ENCODE data around the gene EFHC1.

The EFHC1 gene

GRCh38 chr6:52507557-52508260 is 87.6 kb downstream of the EFHC1 start:
- H3K4me1 ChIP-seq (ENCODE audit: low read length) = 0 out of 2 replicates have a peak, but pooled peaks cover 6% of the 10 kb centered on the region
- no peak overlapping the region for H3K4me2 ChIP-seq (ENCODE audit: low read depth, low read length)
- H3K27ac ChIP-seq (ENCODE audit: low read length) = peak overlapping the region; percentile 9; the same call in 1 of the 2 replicates
- no peak overlapping the region for H3K4me3 ChIP-seq (ENCODE audit: low read length)
- H3K9me2 ChIP-seq (replicated peaks; ENCODE audit: insufficient read depth, low read length) = no peaks in the 10 kb centered on the region
- no peak for DNase-seq
- H3K27me3 ChIP-seq (replicated peaks; ENCODE audit: insufficient read depth, low read length) = no peaks in the 10 kb centered on the region
- no peak overlapping the region for H3K9ac ChIP-seq (ENCODE audit: low read length)
- H3K9me3 ChIP-seq (replicated peaks; ENCODE audit: insufficient read depth, low read length) = no peaks in the 10 kb centered on the region
- H3K36me3 ChIP-seq (replicated peaks; ENCODE audit: insufficient read depth, low read length) = peaks cover 59% of the 10 kb centered on the region
- TF ChIP-seq EZH2 (optimal IDR thresholded peaks at IDR 0.05; ENCODE audit: low read depth, low read length) (no peak), EZH2phosphoT487 (IDR thresholded peaks at IDR 0.05; ENCODE audit: low read length) (no peak), CTCF (IDR thresholded peaks at IDR 0.05; ENCODE audit: low read length) (no peak)
- H2AFZ ChIP-seq (ENCODE audit: low read length) = no peak overlapping the region
- peaks cover 23% of the 10 kb centered on the region for H3F3A ChIP-seq (ENCODE audit: insufficient read depth, low read length)
- peaks cover 91% of the 10 kb centered on the region for H3K79me2 ChIP-seq (ENCODE audit: low read length)
- H4K20me1 ChIP-seq (ENCODE audit: insufficient read depth, low read length) = no peaks in the 10 kb centered on the region

GRCh38 chr6:52508261-52508739 is 88.2 kb downstream of the EFHC1 start:
- no peak overlapping the region for H2AFZ ChIP-seq (ENCODE audit: low read length)
- no peaks in the 10 kb centered on the region for H3K27me3 ChIP-seq (replicated peaks; ENCODE audit: insufficient read depth, low read length)
- peak overlapping the region; percentile 9; the same call in 1 of the 2 replicates for H3K27ac ChIP-seq (ENCODE audit: low read length)
- peaks cover 93% of the 10 kb centered on the region for H3K79me2 ChIP-seq (ENCODE audit: low read length)
- no peak for DNase-seq
- no peak overlapping the region for H3K9ac ChIP-seq (ENCODE audit: low read length)
- H3K36me3 ChIP-seq (replicated peaks; ENCODE audit: insufficient read depth, low read length) = peaks cover 55% of the 10 kb centered on the region
- peaks cover 23% of the 10 kb centered on the region; the same call in 1 of the 2 replicates for H3F3A ChIP-seq (ENCODE audit: insufficient read depth, low read length)
- H3K4me3 ChIP-seq (ENCODE audit: low read length) = no peak overlapping the region
- no peaks in the 10 kb centered on the region for H3K9me3 ChIP-seq (replicated peaks; ENCODE audit: insufficient read depth, low read length)
- no peaks in the 10 kb centered on the region for H3K9me2 ChIP-seq (replicated peaks; ENCODE audit: insufficient read depth, low read length)
- TF ChIP-seq EZH2phosphoT487 (IDR thresholded peaks at IDR 0.05; ENCODE audit: low read length) = no peak
- no peak for TF ChIP-seq CTCF (IDR thresholded peaks at IDR 0.05; ENCODE audit: low read length)
- TF ChIP-seq EZH2 (optimal IDR thresholded peaks at IDR 0.05; ENCODE audit: low read depth, low read length) = no peak
- no peak overlapping the region for H3K4me2 ChIP-seq (ENCODE audit: low read depth, low read length)
- H3K4me1 ChIP-seq (ENCODE audit: low read length) = 0 out of 2 replicates have a peak, but pooled peaks cover 2% of the 10 kb centered on the region
- H4K20me1 ChIP-seq (ENCODE audit: insufficient read depth, low read length) = no peaks in the 10 kb centered on the region

- Histone ChIP-seq H3K9me2 (replicated peaks; ENCODE audit: insufficient read depth, low read length) (no peaks in the 10 kb centered on the region), H3K9me3 (replicated peaks; ENCODE audit: insufficient read depth, low read length) (no peaks in the 10 kb centered on the region), H3K27me3 (replicated peaks; ENCODE audit: insufficient read depth, low read length) (no peaks in the 10 kb centered on the region), H3K36me3 (replicated peaks; ENCODE audit: insufficient read depth, low read length) (peaks cover 60% of the 10 kb centered on the region), H2AFZ (ENCODE audit: low read length) (no peak overlapping the region), H3K4me1 (ENCODE audit: low read length) (0 out of 2 replicates have a peak, but pooled peaks cover 2% of the 10 kb centered on the region), H3K4me3 (ENCODE audit: low read length) (no peak overlapping the region), H3K27ac (ENCODE audit: low read length) (no peak overlapping the region), H4K20me1 (ENCODE audit: insufficient read depth, low read length) (no peaks in the 10 kb centered on the region), H3K4me2 (ENCODE audit: low read depth, low read length) (no peak overlapping the region), H3F3A (ENCODE audit: insufficient read depth, low read length) (peaks cover 22% of the 10 kb centered on the region; the same call in 1 of the 2 replicates), H3K9ac (ENCODE audit: low read length) (no peak overlapping the region), H3K79me2 (ENCODE audit: low read length) (peaks cover 93% of the 10 kb centered on the region)
- no peak for DNase-seq
- TF ChIP-seq EZH2phosphoT487 (IDR thresholded peaks at IDR 0.05; ENCODE audit: low read length) (no peak), EZH2 (optimal IDR thresholded peaks at IDR 0.05; ENCODE audit: low read depth, low read length) (no peak), CTCF (IDR thresholded peaks at IDR 0.05; ENCODE audit: low read length) (no peak)
Observed at GRCh38 chr6:52509281-52510212, 89.4 kb downstream of the EFHC1 start.
